Hepatocyte (in vitro differentiated cells): ENCODE measurements around the gene CLMP.

Experiments
- EZH2 ChIP-seq: fragments of 200-600 bp; sonication (generic); IDR thresholded peaks from 2 replicates; pipeline ENCODE4 v1.6.1; 2016; ENCODE audit warnings: antibody characterized with exemption, mild to moderate bottlenecking, borderline replicate concordance
- EZH2phosphoT487 ChIP-seq: fragments of 200-600 bp; sonication (generic); IDR thresholded peaks from one replicate; pipeline ENCODE4 v1.6.1; 2018; ENCODE audit warnings: antibody characterized with exemption, mild to moderate bottlenecking, low read depth, moderate library complexity; ENCODE audit not compliant: unreplicated experiment, severe bottlenecking
- TF ChIP-seq, protein P1 (sequence below): fragments of 200-600 bp; sonication (generic); IDR thresholded peaks from 2 replicates; pipeline ENCODE4 v1.5.1; 2016; ENCODE audit warnings: antibody characterized with exemption, mild to moderate bottlenecking; ENCODE audit not compliant: poor library complexity

DNA sequence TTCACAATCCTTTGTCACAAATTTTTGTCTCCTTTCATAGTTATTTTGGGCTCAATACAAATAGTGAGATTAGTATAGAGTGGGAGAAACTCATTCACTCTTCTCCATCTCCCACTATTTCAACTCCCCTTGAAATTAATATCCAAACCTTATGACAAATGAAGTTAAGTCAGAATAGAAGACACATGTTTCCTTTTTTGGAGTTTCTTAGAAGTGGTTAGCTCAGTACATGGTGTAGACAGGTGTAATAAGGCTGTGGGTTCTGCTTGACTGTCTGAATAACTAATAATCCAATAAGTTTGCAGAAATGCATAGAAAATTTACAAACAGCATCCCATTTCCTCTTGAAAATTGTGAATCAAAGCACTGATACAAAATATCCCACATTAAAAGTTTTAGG, 122.3 kb downstream of the CLMP start:
- TF ChIP-seq, protein P1, sequence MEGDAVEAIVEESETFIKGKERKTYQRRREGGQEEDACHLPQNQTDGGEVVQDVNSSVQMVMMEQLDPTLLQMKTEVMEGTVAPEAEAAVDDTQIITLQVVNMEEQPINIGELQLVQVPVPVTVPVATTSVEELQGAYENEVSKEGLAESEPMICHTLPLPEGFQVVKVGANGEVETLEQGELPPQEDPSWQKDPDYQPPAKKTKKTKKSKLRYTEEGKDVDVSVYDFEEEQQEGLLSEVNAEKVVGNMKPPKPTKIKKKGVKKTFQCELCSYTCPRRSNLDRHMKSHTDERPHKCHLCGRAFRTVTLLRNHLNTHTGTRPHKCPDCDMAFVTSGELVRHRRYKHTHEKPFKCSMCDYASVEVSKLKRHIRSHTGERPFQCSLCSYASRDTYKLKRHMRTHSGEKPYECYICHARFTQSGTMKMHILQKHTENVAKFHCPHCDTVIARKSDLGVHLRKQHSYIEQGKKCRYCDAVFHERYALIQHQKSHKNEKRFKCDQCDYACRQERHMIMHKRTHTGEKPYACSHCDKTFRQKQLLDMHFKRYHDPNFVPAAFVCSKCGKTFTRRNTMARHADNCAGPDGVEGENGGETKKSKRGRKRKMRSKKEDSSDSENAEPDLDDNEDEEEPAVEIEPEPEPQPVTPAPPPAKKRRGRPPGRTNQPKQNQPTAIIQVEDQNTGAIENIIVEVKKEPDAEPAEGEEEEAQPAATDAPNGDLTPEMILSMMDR = no peak
- TF ChIP-seq EZH2 (no peak), EZH2phosphoT487 (no peak)
